HL-60 (cell line): Measurements from ENCODE around the gene PHPT1.
"Not testable (repeated sequence)": the region's sequence is repeated elsewhere in the genome, so short reads cannot be mapped to it uniquely, and the experiment has no call there.

Source experiments
- POLR2AphosphoS5 ChIP-seq: IDR thresholded peaks from 2 replicates; pipeline ENCODE4 v1.6.1; 2012; ENCODE audit warnings: low read depth
- TF ChIP-seq, protein P1 (sequence below): IDR thresholded peaks from one replicate; pipeline ENCODE4 v1.5.1; 2011; ENCODE audit warnings: low read length, control low read depth, inconsistent platforms; ENCODE audit not compliant: insufficient read depth

DNA sequence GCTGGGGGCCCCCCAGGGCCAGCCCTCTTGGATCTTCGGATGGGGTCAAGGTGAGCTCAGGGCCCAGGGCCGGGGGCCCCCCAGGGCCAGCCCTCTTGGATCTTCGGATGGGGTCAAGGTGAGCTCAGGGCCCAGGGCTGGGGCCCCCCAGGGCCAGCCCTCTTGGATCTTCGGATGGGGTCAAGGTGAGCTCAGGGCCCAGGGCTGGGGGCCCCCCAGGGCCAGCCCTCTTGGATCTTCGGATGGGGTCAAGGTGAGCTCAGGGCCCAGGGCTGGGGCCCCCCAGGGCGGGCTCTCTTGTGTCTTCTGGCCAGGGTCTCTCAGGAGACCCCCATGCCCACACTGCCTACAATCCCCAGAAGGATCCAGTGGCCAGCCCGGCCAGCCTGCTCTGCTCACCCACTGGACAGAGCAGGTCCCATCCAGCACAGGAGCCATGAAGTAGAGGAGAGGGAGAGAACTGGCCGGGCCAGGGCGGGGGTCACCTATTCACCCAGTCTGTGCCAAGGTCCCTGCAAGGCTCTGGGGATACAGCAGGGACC, 46.1 kb upstream of the PHPT1 start:
- TF ChIP-seq, protein P1, sequence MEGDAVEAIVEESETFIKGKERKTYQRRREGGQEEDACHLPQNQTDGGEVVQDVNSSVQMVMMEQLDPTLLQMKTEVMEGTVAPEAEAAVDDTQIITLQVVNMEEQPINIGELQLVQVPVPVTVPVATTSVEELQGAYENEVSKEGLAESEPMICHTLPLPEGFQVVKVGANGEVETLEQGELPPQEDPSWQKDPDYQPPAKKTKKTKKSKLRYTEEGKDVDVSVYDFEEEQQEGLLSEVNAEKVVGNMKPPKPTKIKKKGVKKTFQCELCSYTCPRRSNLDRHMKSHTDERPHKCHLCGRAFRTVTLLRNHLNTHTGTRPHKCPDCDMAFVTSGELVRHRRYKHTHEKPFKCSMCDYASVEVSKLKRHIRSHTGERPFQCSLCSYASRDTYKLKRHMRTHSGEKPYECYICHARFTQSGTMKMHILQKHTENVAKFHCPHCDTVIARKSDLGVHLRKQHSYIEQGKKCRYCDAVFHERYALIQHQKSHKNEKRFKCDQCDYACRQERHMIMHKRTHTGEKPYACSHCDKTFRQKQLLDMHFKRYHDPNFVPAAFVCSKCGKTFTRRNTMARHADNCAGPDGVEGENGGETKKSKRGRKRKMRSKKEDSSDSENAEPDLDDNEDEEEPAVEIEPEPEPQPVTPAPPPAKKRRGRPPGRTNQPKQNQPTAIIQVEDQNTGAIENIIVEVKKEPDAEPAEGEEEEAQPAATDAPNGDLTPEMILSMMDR: not testable (repeated sequence)
- not testable (repeated sequence) for TF ChIP-seq POLR2AphosphoS5
